ENCODE measurements around the gene FBXL22. TPM values are rescaled to one million over a fixed set of nuclear protein-coding genes. Genes with fewer than 3 reads are reported as not detected.

Gene FBXL22
- total and polyA plus RNA-seq, 7 experiments from 2014 or later: 0.94 to 3.3 (median 1.6) TPM

GRCh38 chr15:63586790-63587189, 10.4 kb upstream of the FBXL22 start:
- ATAC-seq (no peak), DNase-seq (no peak)
- H3K9me3 Mint-ChIP-seq: peaks cover 0 to 10% (median 0%) of the 10 kb centered on the region in 11 donors
- Histone ChIP-seq H3K27ac (ENCODE audit: low read depth, low read length) (no peak overlapping the region), H3K4me1 (ENCODE audit: control insufficient read depth in 2 of 2, insufficient read depth in 2 of 2, low read length in 2 of 2) (no peaks in the 10 kb centered on the region), H3K9me3 (ENCODE audit: control insufficient read depth in 2 of 3, low read length in 3 of 3) (no peaks in the 10 kb centered on the region), H3K27me3 (ENCODE audit: control insufficient read depth in 2 of 2, insufficient read depth in 2 of 2, low read length in 2 of 2) (no peaks in the 10 kb centered on the region), H3K4me3 (ENCODE audit: low read length) (no peak overlapping the region), H3K36me3 (ENCODE audit: control insufficient read depth in 2 of 3, insufficient read depth in 3 of 3, low read length in 3 of 3) (peaks cover 30 to 71% (median 37%) of the 10 kb centered on the region in 3 experiments)
- peaks cover 27 to 85% (median 65%) of the 10 kb centered on the region in 5 donors for H3K36me3 Mint-ChIP-seq
- H3K4me1 Mint-ChIP-seq: peaks cover 13 to 47% (median 24%) of the 10 kb centered on the region in 7 donors
- intact Hi-C loops (cut with micrococcal nuclease): no loop called here
- no peaks in the 10 kb centered on the region for H3K27me3 Mint-ChIP-seq
- H3K27ac Mint-ChIP-seq: peak overlapping the region in 8 of 9 donors; percentile 28 to 77 (median 52)
- ChIA-PET CTCF (no interaction called here), POLR2A (no interaction called here)
- H3K4me3 Mint-ChIP-seq: no peak overlapping the region

DNA sequence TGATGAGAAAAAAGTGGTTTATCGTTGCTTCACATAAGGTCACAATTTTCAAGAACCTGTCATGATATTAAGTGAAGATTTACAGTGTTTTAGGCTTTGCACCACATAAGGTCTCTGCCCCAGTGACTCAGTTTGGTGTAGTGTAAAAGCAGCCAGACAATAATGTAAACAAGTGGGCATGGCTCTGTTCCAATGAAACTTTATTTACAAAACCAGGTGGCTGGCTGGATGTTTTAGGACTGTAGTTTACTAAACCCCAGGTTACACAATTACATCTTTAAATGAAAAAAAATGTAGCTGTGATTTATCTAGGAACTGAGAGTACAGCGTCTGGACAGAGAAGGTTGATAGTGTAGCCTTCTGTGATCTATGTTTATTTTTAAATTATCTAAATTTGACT, 9.7 kb upstream of the FBXL22 start:
- peaks cover 23 to 82% (median 59%) of the 10 kb centered on the region in 5 donors for H3K36me3 Mint-ChIP-seq
- no peak for DNase-seq
- Histone ChIP-seq H3K27ac (ENCODE audit: low read depth, low read length) (no peak overlapping the region), H3K9me3 (ENCODE audit: control insufficient read depth in 2 of 3, low read length in 3 of 3) (no peaks in the 10 kb centered on the region), H3K4me1 (ENCODE audit: control insufficient read depth in 2 of 2, insufficient read depth in 2 of 2, low read length in 2 of 2) (peaks cover 0 to 3% of the 10 kb centered on the region in 2 donors), H3K36me3 (ENCODE audit: control insufficient read depth in 2 of 3, insufficient read depth in 3 of 3, low read length in 3 of 3) (peaks cover 30 to 66% (median 37%) of the 10 kb centered on the region in 3 experiments), H3K4me3 (ENCODE audit: low read length) (no peak overlapping the region), H3K27me3 (ENCODE audit: control insufficient read depth in 2 of 2, insufficient read depth in 2 of 2, low read length in 2 of 2) (no peaks in the 10 kb centered on the region)
- H3K4me3 Mint-ChIP-seq: no peak overlapping the region
- intact Hi-C loops (cut with micrococcal nuclease): no loop called here
- no peaks in the 10 kb centered on the region for H3K27me3 Mint-ChIP-seq
- ATAC-seq: no peak
- peak overlapping the region in 3 of 9 donors; percentile 23 to 62 (median 51) for H3K27ac Mint-ChIP-seq
- POLR2A ChIA-PET: interaction anchor here (1.2 to 1.3 kb wide), 2 partner anchors 8 to 82 kb away, joined by 3 to 4 read pairs; no protein-coding TSS in a partner anchor
- peaks cover 12 to 48% (median 26%) of the 10 kb centered on the region in 7 donors for H3K4me1 Mint-ChIP-seq
- peaks cover 0 to 10% (median 0%) of the 10 kb centered on the region in 11 donors for H3K9me3 Mint-ChIP-seq
- CTCF ChIA-PET: interaction anchor here (0.9 kb wide), 1 partner anchor 12 kb away, joined by 5 read pairs; no protein-coding TSS in a partner anchor

DNA sequence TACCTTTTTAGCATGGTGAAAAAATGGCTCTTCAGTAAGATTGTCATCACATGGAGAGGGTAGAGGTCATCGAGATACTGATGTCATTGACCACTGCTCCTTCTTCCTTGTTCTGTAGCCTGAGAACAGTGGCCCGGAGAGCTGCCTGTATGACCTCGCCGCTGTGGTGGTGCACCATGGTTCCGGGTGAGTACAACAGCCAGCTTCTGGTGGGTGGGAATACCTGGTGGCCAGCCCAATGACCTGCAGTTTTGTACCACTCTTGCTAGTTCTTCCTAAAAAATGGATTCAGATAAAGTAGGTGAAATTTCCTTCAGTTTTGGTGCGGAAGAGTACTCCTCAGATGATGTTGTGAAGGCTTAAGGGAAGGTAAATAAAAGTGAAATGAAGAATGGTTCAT, 8.4 kb upstream of the FBXL22 start:
- CTCF ChIA-PET: no interaction called here
- DNase-seq: no peak
- POLR2A ChIA-PET: interaction anchor here (1.3 to 2.4 kb wide), 2 partner anchors 11 to 83 kb away, joined by 4 to 19 read pairs; no protein-coding TSS in a partner anchor
- ATAC-seq: no peak
- Mint-ChIP-seq H3K4me1 (peaks cover 10 to 60% (median 32%) of the 10 kb centered on the region in 7 donors), H3K36me3 (peaks cover 21 to 81% (median 57%) of the 10 kb centered on the region in 5 donors), H3K4me3 (no peak overlapping the region), H3K9me3 (peaks cover 0 to 8% (median 0%) of the 10 kb centered on the region in 11 donors), H3K27me3 (no peaks in the 10 kb centered on the region), H3K27ac (peak overlapping the region in 3 of 9 donors; percentile 17 to 73 (median 27))
- H3K4me3 ChIP-seq (ENCODE audit: low read length): no peak overlapping the region
- H3K36me3 ChIP-seq (ENCODE audit: control insufficient read depth in 2 of 3, insufficient read depth in 3 of 3, low read length in 3 of 3): peaks cover 30 to 64% (median 37%) of the 10 kb centered on the region in 3 experiments
- no peaks in the 10 kb centered on the region for H3K9me3 ChIP-seq (ENCODE audit: control insufficient read depth in 2 of 3, low read length in 3 of 3)
- H3K27me3 ChIP-seq (ENCODE audit: control insufficient read depth in 2 of 2, insufficient read depth in 2 of 2, low read length in 2 of 2): no peaks in the 10 kb centered on the region
- no peak overlapping the region for H3K27ac ChIP-seq (ENCODE audit: low read depth, low read length)
- H3K4me1 ChIP-seq (ENCODE audit: control insufficient read depth in 2 of 2, insufficient read depth in 2 of 2, low read length in 2 of 2): peaks cover 0 to 3% of the 10 kb centered on the region in 2 donors
- intact Hi-C loops (cut with micrococcal nuclease): no loop called here

DNA sequence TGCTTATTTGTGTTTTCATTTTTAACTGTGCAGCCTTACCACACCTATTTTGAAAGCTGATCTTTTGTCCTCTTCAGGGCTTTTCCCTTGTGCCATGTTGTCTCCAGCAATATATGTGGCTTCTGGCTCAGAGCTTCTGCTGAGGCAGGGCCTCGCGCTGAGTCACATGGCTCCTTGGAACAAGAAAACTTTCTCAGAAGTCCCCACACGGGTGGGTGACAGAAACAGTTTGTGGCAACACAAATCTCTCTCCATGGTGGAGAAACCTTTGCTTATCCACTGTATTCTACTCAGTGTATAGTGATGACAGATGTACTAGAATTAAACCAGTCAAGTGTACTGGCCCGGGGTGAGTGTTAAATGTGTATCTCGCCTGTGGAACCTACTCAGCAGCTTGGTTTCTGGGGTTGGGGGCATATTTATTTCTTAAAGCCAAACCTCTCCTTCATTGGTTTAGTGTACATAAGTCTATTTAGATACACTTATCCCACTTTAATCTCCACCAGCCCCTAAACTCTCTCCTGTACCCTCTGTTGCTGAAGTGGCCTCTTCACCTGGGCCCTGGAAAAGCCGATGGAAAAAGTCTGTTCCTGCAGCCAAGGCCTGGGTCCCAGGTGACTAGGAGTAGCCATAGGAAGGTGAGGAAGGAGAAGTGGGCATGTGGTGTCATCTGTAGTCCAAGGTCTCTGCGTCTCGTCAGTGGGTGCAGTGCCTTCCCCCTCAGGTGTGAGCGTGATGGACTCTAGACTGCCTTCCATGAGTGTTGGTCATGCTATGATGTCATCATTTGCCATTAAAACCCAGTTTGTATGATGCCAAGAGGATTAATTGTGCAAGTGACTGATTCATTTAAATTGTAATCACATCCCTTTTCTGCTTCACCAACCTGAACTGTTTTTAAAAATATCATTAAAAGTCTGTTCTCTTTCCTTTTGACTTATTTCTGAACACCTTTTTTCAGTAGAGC, 3.2 kb upstream of the FBXL22 start:
- ATAC-seq: peak; percentile 10
- H3K4me1 Mint-ChIP-seq: peaks cover 30 to 79% (median 71%) of the 10 kb centered on the region in 7 donors

GRCh38 chr15:63595065-63595464, 2.1 kb upstream of the FBXL22 start:
- no peaks in the 10 kb centered on the region for H3K9me3 ChIP-seq (ENCODE audit: control insufficient read depth in 2 of 3, low read length in 3 of 3)
- POLR2A ChIA-PET: interaction anchor here (1.5 kb wide), 1 partner anchor 9 kb away, joined by 4 read pairs; no protein-coding TSS in a partner anchor
- intact Hi-C loops (cut with micrococcal nuclease): loop anchor here in 1 of 2 donors (10.0 kb wide), 1 partner anchor 310 kb away; no protein-coding TSS in a partner anchor
- Mint-ChIP-seq H3K27ac (peak overlapping the region; percentile 51 to 91 (median 77)), H3K4me1 (peaks cover 31 to 87% (median 80%) of the 10 kb centered on the region in 7 donors), H3K9me3 (peaks cover 0 to 3% (median 0%) of the 10 kb centered on the region in 11 donors), H3K27me3 (no peaks in the 10 kb centered on the region), H3K36me3 (peaks cover 3 to 40% (median 34%) of the 10 kb centered on the region in 5 donors), H3K4me3 (peak overlapping the region in 3 of 10 donors; percentile 8 to 25 (median 10))
- CTCF ChIA-PET: interaction anchor here (2.6 to 6.5 kb wide), 2 partner anchors 15 to 130 kb away, joined by 9 to 40 read pairs; no protein-coding TSS in a partner anchor
- H3K4me3 ChIP-seq (ENCODE audit: low read length): no peak overlapping the region
- no peak for ATAC-seq
- no peak for DNase-seq
- no peak overlapping the region for H3K27ac ChIP-seq (ENCODE audit: low read depth, low read length)
- peaks cover 9 to 16% of the 10 kb centered on the region in 2 donors for H3K4me1 ChIP-seq (ENCODE audit: control insufficient read depth in 2 of 2, insufficient read depth in 2 of 2, low read length in 2 of 2)
- H3K36me3 ChIP-seq (ENCODE audit: control insufficient read depth in 2 of 3, insufficient read depth in 3 of 3, low read length in 3 of 3): peaks cover 4 to 17% (median 8%) of the 10 kb centered on the region in 3 experiments
- H3K27me3 ChIP-seq (ENCODE audit: control insufficient read depth in 2 of 2, insufficient read depth in 2 of 2, low read length in 2 of 2): no peaks in the 10 kb centered on the region

More for the DNA sequence above, 3.2 kb upstream of the FBXL22 start:
- Histone ChIP-seq H3K27me3 (ENCODE audit: control insufficient read depth in 2 of 2, insufficient read depth in 2 of 2, low read length in 2 of 2) (no peaks in the 10 kb centered on the region), H3K27ac (ENCODE audit: low read depth, low read length) (no peak overlapping the region), H3K9me3 (ENCODE audit: control insufficient read depth in 2 of 3, low read length in 3 of 3) (no peaks in the 10 kb centered on the region), H3K36me3 (ENCODE audit: control insufficient read depth in 2 of 3, insufficient read depth in 3 of 3, low read length in 3 of 3) (peaks cover 5 to 28% (median 19%) of the 10 kb centered on the region in 3 experiments), H3K4me1 (ENCODE audit: control insufficient read depth in 2 of 2, insufficient read depth in 2 of 2, low read length in 2 of 2) (peaks cover 0 to 10% of the 10 kb centered on the region in 2 donors), H3K4me3 (ENCODE audit: low read length) (no peak overlapping the region)
- POLR2A ChIA-PET: interaction anchor here (0.7 kb wide), 1 partner anchor 124 kb away, joined by 3 read pairs; no protein-coding TSS in a partner anchor
- H3K4me3 Mint-ChIP-seq: peak overlapping the region in 4 of 10 donors; percentile 3 to 25 (median 6)
- no peaks in the 10 kb centered on the region for H3K27me3 Mint-ChIP-seq
- CTCF ChIA-PET: interaction anchor here (6.5 kb wide), 1 partner anchor 129 kb away, joined by 40 read pairs; no protein-coding TSS in a partner anchor
- no peak for DNase-seq
- H3K36me3 Mint-ChIP-seq: peaks cover 11 to 49% (median 40%) of the 10 kb centered on the region in 5 donors
- peak overlapping the region; percentile 43 to 91 (median 78) for H3K27ac Mint-ChIP-seq
- peaks cover 0 to 3% (median 0%) of the 10 kb centered on the region in 11 donors for H3K9me3 Mint-ChIP-seq
- intact Hi-C loops (cut with micrococcal nuclease): loop anchor here (5.0 to 10.0 kb wide), 2 partner anchors 42 to 309 kb away; no protein-coding TSS in a partner anchor

DNA sequence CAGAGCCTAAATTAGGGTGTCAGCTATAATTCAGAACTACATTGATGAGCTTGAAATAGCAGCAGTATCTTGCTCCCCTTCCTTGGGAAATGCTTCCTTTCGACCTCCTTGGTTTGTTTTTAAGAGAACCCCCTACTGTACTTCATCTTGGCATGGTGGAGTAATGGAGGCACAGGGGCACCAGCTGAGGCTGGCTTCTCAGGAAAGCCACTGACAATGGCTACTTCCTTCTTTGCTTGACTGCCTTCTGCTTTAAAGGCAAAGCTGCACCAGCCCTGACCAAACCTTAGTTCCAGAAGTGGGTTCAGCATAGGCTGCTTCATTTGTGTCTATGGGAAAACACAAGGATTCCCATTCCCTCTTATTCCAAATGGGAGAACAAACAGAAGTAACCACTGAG, 1.5 kb upstream of the FBXL22 start:
- H3K9me3 ChIP-seq (ENCODE audit: control insufficient read depth in 2 of 3, low read length in 3 of 3): no peaks in the 10 kb centered on the region
- ATAC-seq: no peak
- Mint-ChIP-seq H3K9me3 (peaks cover 0 to 3% (median 0%) of the 10 kb centered on the region in 11 donors), H3K4me3 (peak overlapping the region in 3 of 10 donors; percentile 10 to 25 (median 21)), H3K27me3 (no peaks in the 10 kb centered on the region), H3K4me1 (peaks cover 30 to 82% (median 76%) of the 10 kb centered on the region in 7 donors), H3K36me3 (peaks cover 3 to 37% (median 28%) of the 10 kb centered on the region in 5 donors), H3K27ac (peak overlapping the region in 8 of 9 donors; percentile 52 to 91 (median 69))
- peaks cover 4 to 11% (median 5%) of the 10 kb centered on the region in 3 experiments for H3K36me3 ChIP-seq (ENCODE audit: control insufficient read depth in 2 of 3, insufficient read depth in 3 of 3, low read length in 3 of 3)
- peak overlapping the region; percentile 15 for H3K27ac ChIP-seq (ENCODE audit: low read depth, low read length)
- no peak for DNase-seq
- intact Hi-C loops (cut with micrococcal nuclease): loop anchor here in 1 of 2 donors (10.0 kb wide), 1 partner anchor 311 kb away; no protein-coding TSS in a partner anchor
- peaks cover 11 to 16% of the 10 kb centered on the region in 2 donors for H3K4me1 ChIP-seq (ENCODE audit: control insufficient read depth in 2 of 2, insufficient read depth in 2 of 2, low read length in 2 of 2)
- no peak overlapping the region for H3K4me3 ChIP-seq (ENCODE audit: low read length)
- ChIA-PET POLR2A (interaction anchor here (1.0 to 1.5 kb wide), 3 partner anchors 8 to 113 kb away, joined by 3 to 4 read pairs (median 3); partner anchors contain the start of gene USP3), CTCF (interaction anchor here (2.6 to 6.5 kb wide), 2 partner anchors 14 to 131 kb away, joined by 9 to 40 read pairs; no protein-coding TSS in a partner anchor)
- no peaks in the 10 kb centered on the region for H3K27me3 ChIP-seq (ENCODE audit: control insufficient read depth in 2 of 2, insufficient read depth in 2 of 2, low read length in 2 of 2)
